Body of pancreas (tissue), 2 donors: ENCODE results near the gene CLSTN2. TPM values are rescaled to one million over a fixed set of nuclear protein-coding genes. Genes with fewer than 3 reads are reported as not detected.

Experiments used
- small RNA-seq: library from RNA; depleted of rRNA; stranded (forward); fragments of <200 nt; gene quantifications from one replicate; pipeline ENCODE3, GENCODE V24; 2016
- total RNA-seq, 2 donors: library from RNA; depleted of rRNA; stranded (reverse); fragments of >200 nt; gene quantifications; one replicate each; pipeline ENCODE4 v1.1.0, GENCODE V29; 2016

CLSTN2 gene
- total RNA-seq, 2 donors from 2014 or later: 14.5 to 14.8 TPM

Small RNA genes within 50 kb of the gene (small RNA-seq; reads per million reads assigned to genes)
- not detected for gene AC048346.1
